Suppressor macrophage treated with lipopolysaccharide for 4 hours (primary cell): ENCODE results near the gene RASD2.

Experiments
- DNase-seq: peaks from one replicate; pipeline ENCODE4 v3.0.0-alpha.2; 2020

The RASD2 gene

GRCh38 chr22:35542157-35542938 lies 1.7 kb downstream of the RASD2 start:
- no peak for DNase-seq

GRCh38 chr22:35542939-35543516 lies 2.4 kb downstream of the RASD2 start:
- DNase-seq, result no peak

DNA sequence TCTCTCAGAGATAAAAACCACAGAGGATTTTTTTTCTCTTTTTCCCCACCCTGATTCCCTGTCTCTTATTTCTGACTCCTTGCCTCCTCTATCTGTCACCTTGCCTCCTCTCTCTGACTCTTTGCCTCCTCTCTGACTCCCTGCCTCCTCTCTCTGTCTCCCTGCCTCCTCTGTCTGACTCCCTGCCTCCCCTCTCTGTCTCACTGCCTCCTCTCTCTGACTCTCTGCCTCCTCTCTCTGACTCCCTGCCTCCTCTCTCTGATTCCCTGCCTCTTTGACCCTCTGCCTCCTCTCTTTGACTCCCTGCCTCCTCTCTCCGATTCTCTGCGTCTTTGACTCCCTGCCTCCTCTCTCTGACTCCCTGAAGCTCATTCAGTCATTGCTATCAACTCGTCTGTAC lies 3.1 kb downstream of the RASD2 start:
- DNase-seq, result no peak

DNA sequence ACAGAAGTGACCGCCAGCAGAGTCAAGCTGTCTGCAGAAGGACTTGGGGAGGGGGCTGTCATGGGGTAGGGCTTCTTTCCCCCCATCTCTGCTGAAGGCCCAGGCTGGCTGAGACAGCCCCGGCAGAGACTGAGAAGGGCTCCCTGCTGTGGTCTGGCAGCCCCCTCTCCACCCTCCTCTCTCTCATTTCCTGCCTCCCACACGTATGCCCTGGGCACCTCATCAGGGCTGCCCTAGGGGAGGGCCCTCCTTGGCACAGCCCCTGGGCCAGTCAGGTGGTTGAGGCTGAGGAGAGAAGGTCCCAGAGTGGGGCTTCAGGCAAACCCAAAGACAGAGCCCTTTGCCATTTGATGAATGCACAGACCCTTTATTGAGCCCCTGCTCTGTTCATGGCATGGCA lies 3.6 kb downstream of the RASD2 start:
- DNase-seq, result no peak

- DNase-seq, result no peak
Observed at GRCh38 chr22:35544827-35545226, 4.2 kb downstream of the RASD2 start.

GRCh38 chr22:35546886-35547285 lies 6.3 kb downstream of the RASD2 start:
- no peak for DNase-seq

DNA sequence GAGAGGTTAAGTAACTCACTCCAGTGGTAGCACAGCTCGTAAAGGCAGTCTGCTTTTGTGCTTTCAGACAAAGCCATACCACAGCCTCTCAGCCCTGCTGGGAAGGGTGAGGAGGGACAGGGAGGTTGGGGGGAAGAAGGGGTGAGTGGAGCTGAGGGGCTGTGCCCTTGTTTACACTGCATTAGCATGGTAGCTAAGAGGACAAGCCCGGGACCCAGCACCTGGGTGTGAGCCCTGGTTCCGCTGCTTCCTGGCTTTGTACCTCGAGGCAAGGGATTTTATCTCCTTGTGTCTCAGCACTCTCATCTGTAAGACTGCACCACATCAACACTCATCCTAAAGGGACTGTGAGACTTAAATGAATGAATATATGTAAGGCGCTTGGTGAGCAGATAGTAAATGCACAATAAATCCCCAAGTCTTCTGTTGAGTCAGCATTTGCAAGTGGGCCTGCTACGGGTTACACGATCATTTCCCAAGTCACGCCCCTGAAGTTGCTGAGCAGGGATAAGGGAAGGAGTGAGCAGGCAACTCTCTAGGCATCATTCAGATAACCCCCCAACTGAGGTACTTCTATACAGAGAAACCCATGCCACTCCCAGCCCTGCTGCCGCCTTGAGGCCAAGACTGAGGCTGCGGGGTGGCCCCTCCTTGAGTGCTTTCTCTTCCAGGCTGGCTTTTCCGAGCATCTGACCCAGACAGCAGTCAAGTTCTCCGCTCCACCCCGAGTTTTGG lies 7.5 kb downstream of the RASD2 start:
- no peak for DNase-seq

DNA sequence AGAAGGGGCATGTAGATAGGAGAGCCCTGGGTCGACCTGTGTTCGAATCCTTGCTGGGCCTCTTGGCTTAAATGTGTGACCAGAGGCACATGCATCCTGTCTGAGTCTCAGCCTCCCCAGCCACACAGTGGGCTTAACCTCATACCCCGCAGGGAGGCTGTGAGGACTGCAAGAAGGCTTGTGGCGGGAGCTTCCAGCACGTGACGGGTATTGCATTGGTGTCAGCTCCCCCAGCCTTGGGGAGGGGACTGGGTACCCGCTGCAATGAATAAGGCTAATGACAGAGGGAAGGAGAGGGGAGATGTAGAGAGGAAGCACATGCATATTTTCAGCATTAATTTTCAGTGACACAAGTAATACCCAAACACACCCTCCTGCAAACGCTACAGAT lies 8.1 kb downstream of the RASD2 start:
- DNase-seq, result no peak

- no peak for DNase-seq
Observed at GRCh38 chr22:35549328-35549727, 8.7 kb downstream of the RASD2 start.

GRCh38 chr22:35551549-35552177 lies 11.0 kb downstream of the RASD2 start:
- DNase-seq, result no peak

- DNase-seq, result peak; percentile 50
Observed at GRCh38 chr22:35552196-35552842, 11.7 kb downstream of the RASD2 start.

DNA sequence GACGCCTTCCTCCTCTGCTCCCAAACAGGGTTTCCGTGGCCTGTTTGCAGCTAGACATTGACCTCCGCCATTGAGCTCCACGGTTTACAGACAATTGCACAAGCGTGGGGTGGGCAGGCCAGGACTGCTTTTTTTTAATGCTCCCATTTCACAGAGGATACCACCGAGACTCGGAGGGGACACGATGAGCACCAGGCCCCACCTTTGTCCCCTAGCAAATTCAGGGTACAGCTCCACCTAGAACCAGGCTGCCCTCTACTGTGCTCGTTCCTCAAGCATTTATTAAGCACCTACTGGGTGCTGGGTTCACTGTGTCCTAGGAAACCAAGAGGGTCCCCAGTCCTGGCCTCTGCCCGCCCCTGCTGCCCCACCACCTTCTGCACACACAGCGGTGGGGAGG lies 12.2 kb downstream of the RASD2 start:
- no peak for DNase-seq

DNA sequence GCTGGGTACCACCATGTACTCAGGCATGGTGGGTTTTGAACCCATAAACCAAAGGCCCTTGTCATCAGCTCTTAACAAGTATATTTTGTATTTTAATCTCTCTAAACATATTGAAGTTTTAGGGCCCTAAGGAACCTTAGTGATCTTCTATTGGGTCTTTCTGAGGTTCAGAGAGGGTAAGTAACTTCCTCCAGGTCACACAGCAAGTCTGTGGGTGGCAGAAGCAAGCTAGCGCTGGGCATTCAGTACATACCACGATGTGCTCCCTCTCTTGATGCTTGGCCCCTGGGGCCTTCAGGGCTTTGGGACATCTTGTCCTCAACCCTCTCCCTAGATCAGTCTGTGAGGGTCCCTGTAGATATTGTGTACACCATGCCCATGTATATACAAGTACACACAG lies 12.7 kb downstream of the RASD2 start:
- no peak for DNase-seq

GRCh38 chr22:35554297-35554845 lies 13.7 kb downstream of the RASD2 start:
- no peak for DNase-seq

DNA sequence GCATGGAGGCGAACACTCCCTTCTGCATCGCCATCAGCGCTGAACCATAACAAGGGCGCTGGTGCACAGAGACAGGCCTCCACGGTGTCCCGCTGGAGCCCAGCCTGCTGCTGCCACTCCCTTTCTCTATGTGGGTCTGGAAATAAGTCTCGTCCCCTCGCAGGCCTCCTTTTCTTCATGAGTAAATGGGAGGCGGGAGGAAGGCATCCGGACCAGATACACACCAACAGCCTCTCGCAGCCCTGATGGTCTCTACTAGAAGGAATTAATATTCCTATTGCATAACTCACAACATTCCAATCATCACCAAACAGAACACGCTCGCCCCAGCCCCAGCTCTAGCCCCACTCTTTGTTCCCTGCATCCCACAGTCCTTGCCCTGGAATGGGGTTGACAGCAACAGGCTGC lies 14.9 kb downstream of the RASD2 start:
- DNase-seq, result no peak

- DNase-seq, result no peak
Observed at GRCh38 chr22:35555946-35556547, 15.4 kb downstream of the RASD2 start.

DNA sequence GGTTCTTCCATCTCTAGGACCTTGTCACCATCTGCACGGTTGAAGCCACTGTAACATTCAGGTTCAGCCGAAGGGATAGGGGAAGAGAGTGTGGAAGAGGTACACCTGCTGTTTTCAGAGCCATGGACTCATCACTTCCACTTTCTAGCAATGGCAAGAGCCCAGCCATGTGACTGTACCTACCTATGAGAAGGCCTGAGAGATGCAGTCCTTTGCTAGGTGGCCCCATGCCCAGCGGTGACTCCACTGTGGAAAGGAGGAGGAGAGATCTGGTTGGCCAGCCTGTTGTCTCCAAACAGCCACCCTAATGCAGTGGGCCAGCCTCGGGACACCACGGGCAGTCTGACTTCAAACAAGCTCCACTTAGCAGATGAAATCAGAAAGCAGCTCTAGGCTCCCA lies 16.0 kb downstream of the RASD2 start:
- no peak for DNase-seq

GRCh38 chr22:35558031-35558430 lies 17.4 kb downstream of the RASD2 start:
- no peak for DNase-seq

GRCh38 chr22:35558719-35559118 lies 18.1 kb downstream of the RASD2 start:
- DNase-seq, result no peak

GRCh38 chr22:35559354-35560005 lies 18.8 kb downstream of the RASD2 start:
- DNase-seq, result no peak

DNA sequence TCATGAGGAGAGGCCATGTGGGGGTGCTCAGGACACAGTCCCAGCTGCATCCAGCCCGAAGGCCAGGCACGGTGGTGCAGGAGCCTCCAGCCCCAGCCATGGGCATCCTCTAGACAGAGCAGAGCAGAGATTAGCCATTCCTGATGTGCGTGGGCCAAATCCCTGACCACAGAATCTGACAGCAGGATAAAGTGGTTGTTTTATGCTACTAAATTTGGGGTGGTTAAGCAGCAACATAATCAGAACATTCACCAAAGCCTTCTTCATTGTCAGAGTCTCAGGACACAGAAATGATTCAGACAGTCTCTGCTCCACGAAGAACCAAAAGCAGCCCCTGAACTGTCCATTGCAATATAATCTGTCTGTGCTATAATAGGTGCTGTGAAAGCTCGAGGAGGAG lies 19.7 kb downstream of the RASD2 start:
- no peak for DNase-seq

DNA sequence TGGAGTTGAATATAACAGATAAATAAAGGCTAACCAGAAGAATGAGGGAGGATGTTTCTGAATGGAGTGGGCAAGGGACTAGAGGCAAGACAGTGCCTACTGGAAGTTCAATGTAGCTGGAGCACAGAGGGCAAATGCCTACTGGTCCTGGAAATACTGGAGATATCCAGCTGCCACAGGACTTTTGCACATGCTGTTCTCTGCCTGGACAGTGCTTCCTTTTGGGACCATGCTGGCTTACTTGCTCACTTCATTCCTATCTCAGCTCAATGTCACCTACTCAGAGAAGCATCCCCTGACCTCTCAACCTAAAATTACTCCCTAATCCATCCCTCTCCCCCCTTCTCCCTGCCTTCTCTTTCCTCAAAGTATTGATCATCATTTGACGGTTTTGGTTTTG lies 20.2 kb downstream of the RASD2 start:
- no peak for DNase-seq
